NCI-H2107 treated with DMSO at 0.1 percent for 48 hours (cell line): Measurements from ENCODE around the gene UBA5.
A peak's percentile ranks its signal among the peaks of the same experiment; 100 is the strongest.

Experiments used
- DNase-seq: peaks from one replicate; lab custom pipeline; 2025; ENCODE audit not compliant: unreplicated experiment; lab: John Stamatoyannopoulos, UW

The UBA5 gene

GRCh38 chr3:132652640-132653270 is 7.4 kb upstream of the UBA5 start:
- no peak for DNase-seq

- DNase-seq, result peak; percentile 62
Measured at GRCh38 chr3:132654190-132654589, 5.9 kb upstream of the UBA5 start.

GRCh38 chr3:132654721-132655120 is 5.4 kb upstream of the UBA5 start:
- DNase-seq, result no peak

- DNase-seq, result no peak
Measured at GRCh38 chr3:132655471-132655870, 4.7 kb upstream of the UBA5 start.

- DNase-seq, result no peak
Measured at GRCh38 chr3:132657869-132658747, 2.0 kb upstream of the UBA5 start.

- peak; percentile 59 for DNase-seq
Measured at GRCh38 chr3:132659000-132659364, 1.1 kb upstream of the UBA5 start.

GRCh38 chr3:132659365-132660051 is 621 bp upstream of the UBA5 start, which contains the start of gene ACAD11:
TSS of gene ACAD11 (minus strand) at chr3:132659809. CDS start at chr3:132659751, 58 bp downstream.
- DNase-seq, result peak; percentile 66

GRCh38 chr3:132660811-132661070 is 612 bp downstream of the UBA5 start:
- peak; percentile 16 for DNase-seq

GRCh38 chr3:132661101-132661500 is 972 bp downstream of the UBA5 start:
- no peak for DNase-seq

- DNase-seq, result no peak
Measured at GRCh38 chr3:132662212-132662611, 2.1 kb downstream of the UBA5 start.

GRCh38 chr3:132665230-132665745 is 5.2 kb downstream of the UBA5 start:
- DNase-seq, result no peak

GRCh38 chr3:132669256-132669777 is 9.2 kb downstream of the UBA5 start:
- no peak for DNase-seq

GRCh38 chr3:132675408-132675807 is 15.3 kb downstream of the UBA5 start:
- DNase-seq, result no peak

- DNase-seq, result no peak
Measured at GRCh38 chr3:132679911-132680310, 19.8 kb downstream of the UBA5 start.

GRCh38 chr3:132681421-132681820 is 21.3 kb downstream of the UBA5 start:
- DNase-seq, result no peak

GRCh38 chr3:132682201-132682600 is 22.1 kb downstream of the UBA5 start:
- DNase-seq, result no peak

- no peak for DNase-seq
Measured at GRCh38 chr3:132690040-132690439, 29.9 kb downstream of the UBA5 start.

GRCh38 chr3:132694991-132695390 is 34.9 kb downstream of the UBA5 start:
- no peak for DNase-seq

- no peak for DNase-seq
Measured at GRCh38 chr3:132695422-132695821, 35.3 kb downstream of the UBA5 start.

- DNase-seq, result no peak
Measured at GRCh38 chr3:132703733-132704132, 43.6 kb downstream of the UBA5 start.

GRCh38 chr3:132709761-132710160 is 49.6 kb downstream of the UBA5 start:
- no peak for DNase-seq

- DNase-seq, result no peak
Measured at GRCh38 chr3:132710311-132710710, 50.2 kb downstream of the UBA5 start.
